ENCODE measurements around the gene PAGE4. TPM values are rescaled to one million over a fixed set of nuclear protein-coding genes. Genes with fewer than 3 reads are reported as not detected.

The PAGE4 gene
- total and polyA plus RNA-seq, 9 of the 15 experiments (the other 6 are each of a cell fraction or from before 2014, with no cell fraction given): 0.99 to 8.0 (median 3.9) TPM

GRCh38 chrX:49844611-49845010 is 15.5 kb downstream of the PAGE4 start:
- intact Hi-C loops (cut with micrococcal nuclease) (no loop called here), in situ Hi-C loops (cut with MboI) (no loop called here)
- CTCF ChIA-PET (ENCODE audit: low intra/inter-chr PET ratio): no interaction called here
- Histone ChIP-seq H3K36me3 (ENCODE audit: control insufficient read depth, insufficient read depth, low read length) (no peaks in the 10 kb centered on the region), H3K4me3 (no peak overlapping the region), H3K9me3 (replicated peaks; ENCODE audit: control insufficient read depth, insufficient read depth, low read depth, low read length) (no peaks in the 10 kb centered on the region), H4K20me1 (replicated peaks; ENCODE audit: control insufficient read depth, insufficient read depth, low read length) (no peaks in the 10 kb centered on the region), H3K27me3 (ENCODE audit: control insufficient read depth in 2 of 2, insufficient read depth in 2 of 2, low read length in 2 of 2) (no peaks in the 10 kb centered on the region), H3K79me2 (ENCODE audit: control insufficient read depth, insufficient read depth, low read length) (no peaks in the 10 kb centered on the region), H3K9ac (ENCODE audit: insufficient read depth in 1 of 2, low read depth in 2 of 2, low read length in 2 of 2) (no peak overlapping the region), H3K4me1 (replicated peaks in 1 of 2; ENCODE audit: control insufficient read depth in 2 of 2, insufficient read depth in 2 of 2, low read length in 2 of 2) (peaks cover 0 to 18% of the 10 kb centered on the region in 2 experiments; a peak in 2 of 5 replicates), H3K4me2 (ENCODE audit: insufficient read depth, low read length) (no peak overlapping the region), H3K9me1 (ENCODE audit: control insufficient read depth, insufficient read depth, low read length) (no peaks in the 10 kb centered on the region), H3K27ac (ENCODE audit: extremely low read depth, low read depth, low read length) (no peak overlapping the region), H2AFZ (ENCODE audit: low read depth, low read length) (no peak overlapping the region)
- FAIRE-seq: no peak
- TF ChIP-seq, protein P1, sequence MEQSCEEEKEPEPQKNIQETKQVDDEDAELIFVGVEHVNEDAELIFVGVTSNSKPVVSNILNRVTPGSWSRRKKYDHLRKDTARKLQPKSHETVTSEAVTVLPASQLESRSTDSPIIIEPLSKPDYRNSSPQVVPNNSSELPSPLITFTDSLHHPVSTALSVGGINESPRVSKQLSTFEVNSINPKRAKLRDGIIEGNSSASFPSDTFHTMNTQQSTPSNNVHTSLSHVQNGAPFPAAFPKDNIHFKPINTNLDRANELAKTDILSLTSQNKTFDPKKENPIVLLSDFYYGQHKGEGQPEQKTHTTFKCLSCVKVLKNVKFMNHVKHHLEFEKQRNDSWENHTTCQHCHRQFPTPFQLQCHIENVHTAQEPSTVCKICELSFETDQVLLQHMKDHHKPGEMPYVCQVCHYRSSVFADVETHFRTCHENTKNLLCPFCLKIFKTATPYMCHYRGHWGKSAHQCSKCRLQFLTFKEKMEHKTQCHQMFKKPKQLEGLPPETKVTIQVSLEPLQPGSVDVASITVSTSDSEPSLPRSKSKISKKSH (CRISPR knock-in tag; IDR thresholded peaks at IDR 0.05): no peak
- TF ChIP-seq DNMT1 (IDR thresholded peaks at IDR 0.05) (no peak), TOE1 (IDR thresholded peaks at IDR 0.05; ENCODE audit: borderline replicate concordance) (no peak), TOE1 (CRISPR knock-in tag; IDR thresholded peaks at IDR 0.05; ENCODE audit: borderline replicate concordance, low read depth) (no peak), STAG1 (CRISPR knock-in tag; IDR thresholded peaks at IDR 0.05; ENCODE audit: borderline replicate concordance) (no peak), CBFA2T3 (IDR thresholded peaks at IDR 0.05) (no peak), BRCA1 (IDR thresholded peaks at IDR 0.05) (no peak), BRCA1 (CRISPR knock-in tag; IDR thresholded peaks at IDR 0.05) (no peak), ZNF282 (CRISPR knock-in tag; IDR thresholded peaks at IDR 0.05) (no peak), ZNF644 (tag; IDR thresholded peaks at IDR 0.05; ENCODE audit: low read depth) (no peak), SIN3A (IDR thresholded peaks at IDR 0.05; ENCODE audit: borderline replicate concordance in 2 of 2, control insufficient read depth in 1 of 2, low read depth in 2 of 2, low read length in 2 of 2) (no peak), NFIX (CRISPR knock-in tag; IDR thresholded peaks at IDR 0.05; ENCODE audit: low read depth) (no peak), THAP7 (CRISPR knock-in tag; IDR thresholded peaks at IDR 0.05) (no peak)
- TF ChIP-seq, protein P2, sequence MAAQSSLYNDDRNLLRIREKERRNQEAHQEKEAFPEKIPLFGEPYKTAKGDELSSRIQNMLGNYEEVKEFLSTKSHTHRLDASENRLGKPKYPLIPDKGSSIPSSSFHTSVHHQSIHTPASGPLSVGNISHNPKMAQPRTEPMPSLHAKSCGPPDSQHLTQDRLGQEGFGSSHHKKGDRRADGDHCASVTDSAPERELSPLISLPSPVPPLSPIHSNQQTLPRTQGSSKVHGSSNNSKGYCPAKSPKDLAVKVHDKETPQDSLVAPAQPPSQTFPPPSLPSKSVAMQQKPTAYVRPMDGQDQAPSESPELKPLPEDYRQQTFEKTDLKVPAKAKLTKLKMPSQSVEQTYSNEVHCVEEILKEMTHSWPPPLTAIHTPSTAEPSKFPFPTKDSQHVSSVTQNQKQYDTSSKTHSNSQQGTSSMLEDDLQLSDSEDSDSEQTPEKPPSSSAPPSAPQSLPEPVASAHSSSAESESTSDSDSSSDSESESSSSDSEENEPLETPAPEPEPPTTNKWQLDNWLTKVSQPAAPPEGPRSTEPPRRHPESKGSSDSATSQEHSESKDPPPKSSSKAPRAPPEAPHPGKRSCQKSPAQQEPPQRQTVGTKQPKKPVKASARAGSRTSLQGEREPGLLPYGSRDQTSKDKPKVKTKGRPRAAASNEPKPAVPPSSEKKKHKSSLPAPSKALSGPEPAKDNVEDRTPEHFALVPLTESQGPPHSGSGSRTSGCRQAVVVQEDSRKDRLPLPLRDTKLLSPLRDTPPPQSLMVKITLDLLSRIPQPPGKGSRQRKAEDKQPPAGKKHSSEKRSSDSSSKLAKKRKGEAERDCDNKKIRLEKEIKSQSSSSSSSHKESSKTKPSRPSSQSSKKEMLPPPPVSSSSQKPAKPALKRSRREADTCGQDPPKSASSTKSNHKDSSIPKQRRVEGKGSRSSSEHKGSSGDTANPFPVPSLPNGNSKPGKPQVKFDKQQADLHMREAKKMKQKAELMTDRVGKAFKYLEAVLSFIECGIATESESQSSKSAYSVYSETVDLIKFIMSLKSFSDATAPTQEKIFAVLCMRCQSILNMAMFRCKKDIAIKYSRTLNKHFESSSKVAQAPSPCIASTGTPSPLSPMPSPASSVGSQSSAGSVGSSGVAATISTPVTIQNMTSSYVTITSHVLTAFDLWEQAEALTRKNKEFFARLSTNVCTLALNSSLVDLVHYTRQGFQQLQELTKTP (IDR thresholded peaks at IDR 0.05; ENCODE audit: low read depth in 1 of 2, partially characterized antibody in 2 of 2): no peak
- no peak for ATAC-seq
- BruUV-seq (replicated peaks): no TSS peak
- 24% methylated on average over 7 of the region's 8 CpGs for WGBS (ENCODE audit: insufficient coverage, low coverage, missing lambda C conversion rate)
- POLR2A ChIA-PET: no interaction called here
- no peak for DNase-seq (ENCODE audit: extremely low read depth in 1 of 4, low spot score in 3 of 4)
